ENCODE data around the gene FXYD5.
"Not testable (repeated sequence)": the region's sequence is repeated elsewhere in the genome, so short reads cannot be mapped to it uniquely, and the experiment has no call there.

The FXYD5 gene

DNA sequence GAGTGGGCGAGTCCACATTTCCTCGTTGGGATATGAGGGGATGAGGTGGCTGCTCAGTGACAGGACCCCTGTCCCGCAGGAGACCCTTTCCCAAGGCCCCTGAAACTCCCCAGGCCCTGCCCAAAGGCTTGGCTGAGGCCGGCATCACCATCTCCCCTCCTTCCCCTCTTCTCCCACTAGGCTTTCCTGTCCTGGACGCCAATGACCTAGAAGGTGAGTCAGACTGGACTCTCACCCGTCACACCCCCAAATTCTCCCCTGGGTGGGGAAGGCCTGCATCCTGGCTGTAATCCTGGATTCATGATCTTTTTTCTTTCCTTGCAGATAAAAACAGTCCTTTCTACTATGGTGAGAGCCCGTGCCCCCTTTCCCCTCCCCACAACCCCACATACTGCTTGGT lies 33.6 kb upstream of the FXYD5 start:
- no peak for DNase-seq

DNA sequence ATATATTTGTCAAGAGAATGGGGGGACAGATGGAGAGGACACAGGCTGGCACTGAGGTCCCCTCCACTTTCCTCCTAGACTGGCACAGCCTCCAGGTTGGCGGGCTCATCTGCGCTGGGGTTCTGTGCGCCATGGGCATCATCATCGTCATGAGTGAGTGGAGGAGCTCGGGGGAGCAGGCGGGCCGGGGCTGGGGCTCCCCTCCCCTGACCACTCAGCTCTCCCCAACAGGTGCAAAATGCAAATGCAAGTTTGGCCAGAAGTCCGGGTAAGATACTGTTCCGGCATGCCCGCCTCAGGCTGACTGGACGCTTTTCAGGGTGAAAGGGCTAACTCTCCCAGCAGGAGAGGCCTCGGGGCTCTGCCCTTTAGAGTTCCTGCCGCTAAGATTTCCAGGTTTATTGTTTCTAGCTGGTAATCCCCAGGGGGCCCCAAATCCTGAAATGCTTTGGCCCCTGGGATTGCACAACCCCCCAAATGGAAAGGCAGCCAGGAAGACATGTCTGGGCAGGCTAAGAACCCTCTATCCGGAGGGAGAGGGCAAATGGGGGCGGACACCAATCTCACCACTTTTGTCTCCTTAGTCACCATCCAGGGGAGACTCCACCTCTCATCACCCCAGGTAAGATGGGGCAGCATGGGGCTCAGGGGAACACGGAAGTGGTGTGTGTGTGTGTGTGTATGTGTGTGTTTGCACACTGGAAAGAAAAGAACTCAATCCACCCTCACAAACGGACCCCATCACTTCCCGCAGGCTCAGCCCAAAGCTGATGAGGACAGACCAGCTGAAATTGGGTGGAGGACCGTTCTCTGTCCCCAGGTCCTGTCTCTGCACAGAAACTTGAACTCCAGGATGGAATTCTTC lies 31.6 kb upstream of the FXYD5 start:
- no peak for DNase-seq

GRCh38 chr19:35123573-35123972 lies 31.0 kb upstream of the FXYD5 start:
- no peak for DNase-seq

DNA sequence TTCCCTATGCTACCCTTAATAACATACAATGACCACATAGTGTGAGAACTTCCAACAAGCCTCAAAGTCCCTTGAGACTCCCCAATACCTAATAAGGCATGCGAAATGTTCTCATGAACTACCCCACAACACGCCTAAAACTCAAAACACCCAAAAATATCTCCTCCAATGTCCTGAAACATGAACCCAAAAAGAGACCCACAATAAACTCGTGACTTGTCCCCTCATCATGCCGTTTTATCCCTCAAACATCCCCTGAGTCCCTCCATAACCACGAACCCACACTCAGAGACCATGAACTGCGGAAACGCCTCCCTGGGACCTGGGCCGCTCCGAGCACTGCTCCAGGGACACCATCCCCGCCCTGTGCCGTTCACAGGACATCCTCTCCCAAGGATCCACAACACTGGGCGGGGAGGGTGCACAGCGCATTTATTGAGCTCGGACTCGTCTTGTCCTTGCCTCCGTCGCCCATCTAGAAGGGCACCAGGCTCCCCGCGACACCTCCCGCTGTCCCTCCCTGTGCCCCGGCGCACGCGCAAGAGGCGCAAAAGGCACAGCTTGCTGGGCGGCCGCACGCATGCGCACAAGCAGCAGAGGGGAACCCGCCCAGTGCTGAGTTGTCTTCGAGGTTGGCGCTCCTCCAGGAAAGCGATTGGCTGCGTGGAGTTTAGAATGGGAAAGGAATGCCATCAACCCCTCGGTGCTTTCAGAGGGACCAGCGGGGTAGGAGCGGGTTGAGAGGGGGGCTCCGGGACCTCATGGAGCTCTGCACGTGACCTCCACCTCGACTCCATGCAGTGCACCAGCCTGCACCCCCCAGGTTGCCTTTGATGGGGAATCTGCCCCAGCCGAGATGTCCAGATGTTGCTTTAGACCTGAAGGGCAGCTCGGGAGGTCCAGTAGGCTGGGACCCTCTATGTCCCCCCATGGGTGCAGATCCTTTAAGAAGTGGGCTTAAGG lies 30.2 kb upstream of the FXYD5 start:
- peak; percentile 73 for DNase-seq

GRCh38 chr19:35125270-35125717 lies 29.2 kb upstream of the FXYD5 start:
- no peak for DNase-seq

- DNase-seq: no peak
Measured at GRCh38 chr19:35125749-35126623, 28.5 kb upstream of the FXYD5 start.

- DNase-seq: no peak
Measured at GRCh38 chr19:35126624-35126959, 27.9 kb upstream of the FXYD5 start.

DNA sequence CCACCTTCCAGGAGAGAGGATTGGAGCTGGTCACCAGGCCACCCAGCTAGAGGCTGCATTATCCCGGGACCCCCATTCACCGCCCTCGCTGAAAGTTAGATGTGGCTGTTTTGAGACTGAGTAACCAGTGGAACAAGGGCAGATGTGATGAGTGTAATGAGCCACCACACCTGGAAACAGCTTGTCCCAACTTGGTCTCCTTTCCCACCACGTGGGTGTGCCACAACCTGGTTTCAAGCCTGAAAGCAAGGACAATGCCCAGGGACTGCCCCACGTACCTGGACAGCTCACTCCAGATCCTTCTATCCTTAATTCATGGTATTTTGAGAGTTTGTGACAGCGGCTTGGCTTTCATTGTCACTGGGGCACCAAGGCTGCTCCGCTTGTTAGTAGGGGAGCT lies 26.7 kb upstream of the FXYD5 start:
- no peak for DNase-seq

GRCh38 chr19:35128398-35129057 lies 26.0 kb upstream of the FXYD5 start:
- DNase-seq: no peak

GRCh38 chr19:35129724-35130274 lies 24.7 kb upstream of the FXYD5 start:
- not testable (repeated sequence) for DNase-seq

DNA sequence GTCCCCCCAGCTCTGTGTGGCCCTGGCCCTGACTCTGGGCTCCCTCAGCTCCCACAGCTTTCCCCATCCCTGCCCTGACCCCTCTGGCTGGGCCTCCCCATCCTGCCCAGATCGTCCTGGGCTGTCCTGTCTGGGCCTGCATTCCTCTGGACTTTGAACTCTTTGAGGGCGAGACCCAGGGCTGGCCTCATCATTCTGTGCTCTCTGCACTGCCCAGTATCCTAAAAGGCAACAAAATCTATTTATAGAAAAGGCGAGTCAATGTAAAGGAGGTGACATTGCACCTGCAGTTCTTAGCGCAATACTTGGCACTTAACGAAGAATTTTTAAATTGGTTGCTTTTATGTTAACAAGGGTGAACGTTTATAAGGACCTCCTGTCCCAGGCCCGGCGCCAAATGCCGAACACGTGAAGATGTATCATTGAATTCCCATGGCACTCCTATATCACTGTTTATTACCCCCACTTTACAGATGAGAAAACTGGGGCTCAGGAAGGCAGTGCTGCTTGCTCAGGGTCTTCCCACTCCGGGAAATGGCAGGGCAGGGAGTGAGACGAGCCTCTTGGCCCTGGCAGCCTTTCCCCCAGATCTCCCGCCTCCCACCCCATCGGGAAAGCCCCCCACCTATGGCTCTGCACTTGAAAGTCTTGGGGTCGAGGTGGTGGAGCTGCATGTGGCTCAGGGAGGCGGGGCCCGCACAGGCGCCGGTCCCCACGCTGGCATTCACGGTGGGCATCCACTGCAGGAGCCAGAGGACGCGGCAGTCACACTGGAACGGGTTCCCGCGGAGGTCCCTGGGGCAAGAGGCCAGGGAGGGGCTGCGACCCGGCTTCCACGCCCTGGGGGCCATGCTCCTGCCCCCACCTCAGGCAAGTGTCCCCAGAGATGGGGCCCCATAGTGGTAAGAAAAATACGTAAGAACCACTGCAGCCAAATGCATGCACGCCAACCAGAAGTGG lies 23.5 kb upstream of the FXYD5 start:
- no peak for DNase-seq

GRCh38 chr19:35132254-35132653 lies 22.3 kb upstream of the FXYD5 start:
- DNase-seq: no peak

GRCh38 chr19:35133826-35134225 lies 20.7 kb upstream of the FXYD5 start:
- DNase-seq: no peak

- DNase-seq: no peak
Measured at GRCh38 chr19:35134601-35135242, 19.8 kb upstream of the FXYD5 start, which contains the start of gene LGI4. LGI4 (minus strand) TSS chr19:35135059; CDS start chr19:35134680, 379 bp downstream.

DNA sequence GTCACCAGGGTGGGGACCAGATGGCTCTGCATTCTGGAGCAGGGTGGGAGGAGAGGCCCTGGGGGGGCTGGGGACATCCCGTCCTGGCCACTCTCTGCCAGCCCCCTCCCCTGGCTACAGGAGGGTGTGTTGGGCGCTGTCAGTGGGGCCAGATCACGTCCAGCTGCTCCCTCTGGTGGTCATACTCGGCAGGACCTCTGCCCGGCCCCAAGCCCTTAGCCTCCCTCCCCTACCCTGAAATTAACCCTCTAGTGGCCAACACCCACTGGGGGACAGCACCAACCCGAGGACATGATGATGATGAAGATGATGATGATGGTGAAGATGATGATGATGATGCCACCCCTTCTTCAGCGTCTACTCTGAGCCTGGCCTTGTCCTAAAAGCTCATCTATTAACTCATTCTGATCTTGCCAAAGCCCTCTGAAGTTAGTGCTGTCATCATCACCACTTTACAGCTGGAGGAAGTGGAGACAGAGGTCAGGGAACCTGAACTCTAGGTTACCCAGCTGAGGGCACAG lies 19.1 kb upstream of the FXYD5 start:
- peak; percentile 25 for DNase-seq

DNA sequence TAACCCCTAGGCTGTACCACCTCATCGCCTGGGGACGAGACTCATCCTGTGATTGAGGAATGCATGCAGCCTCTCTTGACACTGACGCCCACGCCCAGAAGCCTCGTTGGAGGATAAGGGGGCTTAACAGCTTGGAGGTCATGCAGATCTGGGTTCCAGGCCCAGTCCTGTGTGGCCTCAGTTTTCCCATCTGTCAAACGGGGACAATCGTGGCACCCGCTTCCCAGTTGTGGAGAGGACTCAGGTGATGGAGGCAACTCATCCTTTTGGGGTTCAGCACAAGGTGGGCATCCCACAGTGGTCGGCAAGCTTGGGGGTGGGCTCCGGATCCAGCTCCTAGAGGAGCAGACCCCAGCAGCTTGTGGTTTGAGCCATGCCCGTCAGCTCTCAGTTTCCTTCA lies 18.3 kb upstream of the FXYD5 start:
- DNase-seq: no peak

DNA sequence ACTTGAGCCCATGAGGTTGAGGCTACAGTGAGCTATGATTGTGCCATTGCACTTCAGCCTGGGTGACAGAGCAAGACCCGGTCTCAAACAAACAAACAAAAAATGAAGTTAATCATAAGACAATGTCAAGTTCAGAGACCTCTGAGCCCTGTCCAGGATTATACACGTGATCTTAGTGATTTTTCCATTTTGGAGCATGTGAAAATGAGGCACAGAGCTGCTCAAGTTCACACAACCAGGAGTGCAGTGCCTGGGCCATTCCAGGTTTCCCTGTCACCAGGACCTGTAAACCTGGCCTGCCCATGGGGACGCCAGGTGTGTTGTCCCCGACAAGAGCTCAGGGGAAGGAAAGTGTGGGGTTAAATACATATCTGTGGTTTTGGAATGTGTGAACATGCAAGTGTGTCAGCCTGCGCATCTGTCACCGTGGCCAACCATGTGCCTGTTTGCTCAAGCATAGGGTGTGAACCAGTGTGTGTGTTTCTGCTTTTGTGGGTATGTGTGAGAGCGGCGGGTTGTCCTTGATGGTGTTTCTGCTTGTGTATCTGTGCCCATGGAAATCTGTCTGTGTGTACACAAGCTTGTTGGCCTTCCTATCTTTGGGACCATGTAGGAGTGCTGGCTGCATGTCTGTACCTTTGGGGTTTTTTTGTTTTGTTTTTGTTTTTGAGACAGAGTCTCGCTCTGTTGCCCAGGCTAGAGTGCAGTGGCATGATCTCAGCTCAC lies 17.4 kb upstream of the FXYD5 start:
- DNase-seq: no peak

- no peak for DNase-seq
Measured at GRCh38 chr19:35138305-35138892, 16.1 kb upstream of the FXYD5 start, which contains the start of gene FXYD1. FXYD1 (plus strand) TSS chr19:35138824; CDS start chr19:35140080, 1,256 bp downstream.

All from NCI-H1105 (cell line).